HepG2 (cell line): Measurements from ENCODE around the gene CSNK1A1. TPM values are rescaled to one million over a fixed set of nuclear protein-coding genes. Genes with fewer than 3 reads are reported as not detected.

Experiments
- ARNT ChIP-seq: fragments of 450-650 bp; IDR thresholded peaks from 2 replicates; pipeline ENCODE4 v1.6.1; 2017
- ARNTL ChIP-seq: sonication (generic); formaldehyde crosslinking; IDR thresholded peaks from 2 replicates; pipeline ENCODE4 v1.4.0; 2020; ENCODE audit warnings: mild to moderate bottlenecking, missing genetic modification reagents
- CBX2 ChIP-seq, 2 experiments: fragments of 200-600 bp in 1 of 2; sonication (generic); formaldehyde crosslinking in 1 of 2; IDR thresholded peaks; 2 replicates each; pipeline versions ENCODE4 v1.7.0 to v1.8.1; 2018 to 2022; ENCODE audit warnings: low read depth in 2 of 2, low read length in 1 of 2, mild to moderate bottlenecking in 1 of 2, missing genetic modification reagents in 1 of 2
- CENPBD1 ChIP-seq: sonication (generic); formaldehyde crosslinking; IDR thresholded peaks from 2 replicates; pipeline ENCODE4 v1.8.0; 2022; ENCODE audit warnings: missing genetic modification reagents, low read depth, mild to moderate bottlenecking, borderline replicate concordance
- CREB1 ChIP-seq, 2 experiments: fragments of 450-650 bp in 1 of 2; IDR thresholded peaks; 2 replicates each; pipeline ENCODE4 v1.6.1; 2016 to 2017; ENCODE audit warnings: control low read depth in 1 of 2, mild to moderate bottlenecking in 1 of 2, missing compliant biosample characterization in 1 of 2, missing genetic modification characterization in 1 of 2
- ERF ChIP-seq: IDR thresholded peaks from 2 replicates; pipeline ENCODE4 v1.6.1; 2018; ENCODE audit warnings: missing biosample characterization, missing genetic modification reagents
- ISX ChIP-seq: sonication (generic); formaldehyde crosslinking; conservative IDR thresholded peaks from 2 replicates; pipeline ENCODE4 v1.5.0; 2020; ENCODE audit warnings: missing genetic modification reagents
- KAT8 ChIP-seq: IDR thresholded peaks from 2 replicates; pipeline ENCODE4 v1.6.1; 2016; ENCODE audit warnings: missing genetic modification reagents, missing compliant biosample characterization
- LRRFIP1 ChIP-seq: sonication (generic); formaldehyde crosslinking; conservative IDR thresholded peaks from 2 replicates; pipeline ENCODE4 v1.4.0; 2020; ENCODE audit warnings: missing genetic modification reagents
- MNT ChIP-seq: fragments of 450-650 bp; IDR thresholded peaks from 2 replicates; pipeline ENCODE4 v1.6.1; 2016
- MZF1 ChIP-seq: sonication (generic); formaldehyde crosslinking; IDR thresholded peaks from 2 replicates; pipeline ENCODE4 v1.8.1; 2023; ENCODE audit warnings: mild to moderate bottlenecking, missing genetic modification reagents, borderline replicate concordance
- NFKB2 ChIP-seq: sonication (generic); formaldehyde crosslinking; IDR thresholded peaks from 2 replicates; pipeline ENCODE4 v1.4.0; 2020; ENCODE audit warnings: missing genetic modification reagents, borderline replicate concordance
- PBX3 ChIP-seq: sonication (generic); formaldehyde crosslinking; IDR thresholded peaks from 2 replicates; pipeline ENCODE4 v1.8.1; 2023; ENCODE audit warnings: missing genetic modification reagents, inconsistent platforms, borderline replicate concordance
- SATB2 ChIP-seq: sonication (generic); formaldehyde crosslinking; IDR thresholded peaks from 2 replicates; pipeline ENCODE4 v1.5.0; 2020; ENCODE audit warnings: missing genetic modification reagents
- YY1 ChIP-seq: IDR thresholded peaks from 2 replicates; pipeline ENCODE4 v1.6.1; 2011; ENCODE audit warnings: low read length, low read depth, moderate library complexity, mild to moderate bottlenecking; ENCODE audit not compliant: insufficient read depth, insufficient replicate concordance
- ZNF232 ChIP-seq: sonication (generic); formaldehyde crosslinking; IDR thresholded peaks from 2 replicates; pipeline ENCODE4 v1.4.0; 2020; ENCODE audit warnings: missing genetic modification reagents, borderline replicate concordance
- ZNF256 ChIP-seq: sonication (generic); formaldehyde crosslinking; conservative IDR thresholded peaks from 2 replicates; pipeline ENCODE4 v1.4.0; 2020; ENCODE audit warnings: missing genetic modification reagents
- ZNF274 ChIP-seq: sonication (generic); formaldehyde crosslinking; IDR thresholded peaks from 2 replicates; pipeline ENCODE4 v1.5.1; 2020; ENCODE audit warnings: mild to moderate bottlenecking, missing genetic modification reagents
- ZNF446 ChIP-seq: sonication (generic); formaldehyde crosslinking; IDR thresholded peaks from 2 replicates; pipeline ENCODE4 v1.5.0; 2020; ENCODE audit warnings: mild to moderate bottlenecking, missing genetic modification reagents
- ZNF512 ChIP-seq: sonication (generic); formaldehyde crosslinking; IDR thresholded peaks from 2 replicates; pipeline ENCODE4 v1.4.0; 2020; ENCODE audit warnings: mild to moderate bottlenecking, missing genetic modification reagents
- ZNF530 ChIP-seq: sonication (generic); formaldehyde crosslinking; IDR thresholded peaks from 2 replicates; pipeline ENCODE4 v1.5.0; 2020; ENCODE audit warnings: low read depth, mild to moderate bottlenecking, missing genetic modification reagents
- ZNF775 ChIP-seq: sonication (generic); formaldehyde crosslinking; IDR thresholded peaks from 2 replicates; pipeline ENCODE4 v1.4.0; 2020; ENCODE audit warnings: missing genetic modification reagents, mild to moderate bottlenecking, moderate library complexity, borderline replicate concordance
- polyA plus RNA-seq, 8 experiments: library from polyadenylated mRNA; depleted of rRNA in 3 of 8; stranded (reverse) in 7 of 8; unstranded in 1 of 8; fragments of >200 nt; fragmentation: Illumina TruSeq in 4 of 8; extraction: Trizol in 4 of 8; gene quantifications; 2 replicates each; pipeline versions ENCODE4 v1.2.1 to v1.2.3, GENCODE V29; 2011 to 2016; ENCODE audit warnings: low read depth in 4 of 8, missing spikeins in 1 of 8, mixed read lengths in 1 of 8; ENCODE audit not compliant: insufficient read depth in 1 of 8
- total RNA-seq, 5 experiments: library from RNA; depleted of rRNA; stranded (reverse); fragments of >200 nt; fragmentation: Illumina TruSeq; extraction: Trizol; gene quantifications; 2 replicates each; pipeline ENCODE4 v1.2.3, GENCODE V29; 2016; ENCODE audit warnings: low read depth in 1 of 5

Gene CSNK1A1
- total and polyA plus RNA-seq, 2 of the 13 experiments (the other 11 are each of a cell fraction or from before 2014, with no cell fraction given) = 89.0 to 149 TPM

GRCh38 chr5:149452007-149452664 lies 99.1 kb downstream of the CSNK1A1 start (continued):
- TF ChIP-seq NFKB2 (CRISPR knock-in tag) = no peak
- no peak for TF ChIP-seq CBX2 (IDR thresholded peaks at IDR 0.05; ENCODE audit: low read depth, low read length)
- no peak for TF ChIP-seq CBX2 (CRISPR knock-in tag; IDR thresholded peaks at IDR 0.05; ENCODE audit: low read depth)
- TF ChIP-seq ZNF530 = no peak
- TF ChIP-seq ISX (CRISPR knock-in tag) = peak; percentile 64; the same call in 1 of the 2 replicates
- no peak for TF ChIP-seq LRRFIP1
- no peak for TF ChIP-seq ZNF256 (CRISPR knock-in tag)
- TF ChIP-seq KAT8 (CRISPR knock-in tag) = peak; percentile 86
- no peak for TF ChIP-seq ARNTL
- peak; percentile 21 for TF ChIP-seq YY1
- TF ChIP-seq ZNF446 (CRISPR knock-in tag) = no peak
- TF ChIP-seq ZNF232 (CRISPR knock-in tag) = peak; percentile 76; the same call in 1 of the 2 replicates
- no peak for TF ChIP-seq ZNF775
- no peak for TF ChIP-seq PBX3 (CRISPR knock-in tag)
- no peak for TF ChIP-seq ZNF512 (CRISPR knock-in tag)
- TF ChIP-seq MNT = 0 out of 2 replicates have a peak, but pooled peaks have one; percentile 5
- 0 out of 2 replicates have a peak, but pooled peaks have one; percentile 35 for TF ChIP-seq ERF (CRISPR knock-in tag)
- TF ChIP-seq ARNT = no peak
- 0 out of 2 replicates have a peak, but pooled peaks have one; percentile 70 for TF ChIP-seq MZF1 (CRISPR knock-in tag)
- no peak for TF ChIP-seq CENPBD1 (CRISPR knock-in tag)
- peak; percentile 80; the same call in 1 of the 2 replicates for TF ChIP-seq ZNF274
- peak; percentile 81 for TF ChIP-seq CREB1 (IDR thresholded peaks at IDR 0.05)
- peak; percentile 86 for TF ChIP-seq CREB1 (CRISPR knock-in tag; IDR thresholded peaks at IDR 0.05)
- peak; percentile 80 for TF ChIP-seq SATB2
